Occipital lobe (tissue), 2 donors: ENCODE results near the gene MAB21L2. TPM values are rescaled to one million over a fixed set of nuclear protein-coding genes. Genes with fewer than 3 reads are reported as not detected.
"Not testable (repeated sequence)": the region's sequence is repeated elsewhere in the genome, so short reads cannot be mapped to it uniquely, and the experiment has no call there.

Experiments
- DNase-seq: peaks from one replicate; lab custom pipeline; 2025; lab: John Stamatoyannopoulos, UW
- total RNA-seq: library from RNA; depleted of rRNA; stranded (reverse); fragments of >200 nt; gene quantifications from one replicate; pipeline ENCODE4 v1.2.3, GENCODE V29; 2014

Gene MAB21L2
- not detected for total RNA-seq

DNA sequence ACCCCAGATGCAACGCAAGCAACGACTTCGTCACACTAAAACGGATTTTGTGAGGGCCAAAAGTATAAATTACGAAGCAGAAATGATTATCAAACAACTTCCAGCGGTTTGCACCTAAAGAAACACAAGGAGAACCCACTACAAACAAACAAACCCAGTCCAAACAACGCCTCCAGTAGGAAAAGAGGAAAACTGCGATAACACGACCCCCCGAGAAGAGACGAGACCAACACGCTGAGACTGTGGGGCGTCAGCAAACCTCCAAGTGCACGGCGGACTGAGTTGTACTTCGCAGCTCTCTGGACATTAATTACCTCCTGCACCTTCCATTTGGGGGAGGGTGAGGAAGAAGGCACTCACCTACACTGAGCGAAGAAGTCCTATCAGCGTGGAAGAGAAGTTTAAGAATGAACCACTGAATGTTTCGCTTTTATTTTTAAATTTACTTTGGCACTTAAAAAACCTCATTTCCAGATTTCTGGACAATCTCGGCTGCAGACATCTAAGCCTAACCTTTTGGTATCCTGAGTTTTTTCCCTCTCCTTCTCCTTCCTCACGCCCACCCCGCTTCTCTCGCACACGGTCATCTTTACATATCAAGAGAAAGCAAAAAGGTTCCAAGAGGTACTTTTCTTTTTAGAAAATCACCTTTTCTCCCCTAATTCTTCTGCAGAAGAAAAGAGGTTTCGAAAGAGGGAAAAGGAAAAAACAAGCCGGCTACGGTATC lies at the start of gene MAB21L2:
Gene MAB21L2 (plus strand): TSS at position 6 of the 727 bp plus-strand sequence. CDS start 879 bp downstream, outside the sequence.
- DNase-seq, result no peak

DNA sequence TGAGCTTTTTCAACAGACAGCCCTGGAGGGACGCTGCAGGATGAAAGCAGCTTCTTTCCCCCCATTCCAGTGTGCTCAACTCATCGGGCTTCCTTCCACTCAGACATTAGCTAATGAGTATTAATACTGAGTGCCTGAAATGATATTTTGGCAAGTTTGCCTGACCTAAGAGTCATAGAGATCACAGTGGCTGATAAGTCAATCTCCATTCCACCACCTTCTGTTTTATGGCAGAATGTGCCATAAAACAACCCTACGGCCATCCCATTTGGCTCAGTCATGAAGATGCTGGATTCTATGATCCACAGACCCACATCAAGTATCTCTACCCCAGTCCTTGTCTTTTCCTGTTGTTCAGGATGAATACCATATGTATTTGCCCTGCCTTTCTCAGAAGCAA lies 48.3 kb upstream of the MAB21L2 start:
- DNase-seq, result no peak

DNA sequence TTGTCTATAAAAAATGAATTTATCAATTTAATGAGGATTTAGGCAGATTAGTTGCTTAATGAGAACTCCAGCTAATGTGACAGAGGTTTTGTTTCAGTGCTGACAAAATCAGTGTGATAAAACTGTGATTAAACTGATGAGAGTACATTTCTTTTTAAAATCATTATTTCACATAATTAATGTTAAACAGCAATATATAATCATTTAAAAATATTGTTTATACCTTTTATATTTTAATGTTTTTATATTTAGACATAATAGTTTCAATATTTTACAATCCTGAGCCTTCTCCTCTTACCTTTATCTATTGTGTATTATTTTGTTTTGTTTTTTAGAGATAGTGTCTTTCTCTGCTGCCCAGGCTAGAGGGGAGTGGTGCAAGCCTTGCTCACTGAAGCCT lies 47.1 kb upstream of the MAB21L2 start:
- no peak for DNase-seq

DNA sequence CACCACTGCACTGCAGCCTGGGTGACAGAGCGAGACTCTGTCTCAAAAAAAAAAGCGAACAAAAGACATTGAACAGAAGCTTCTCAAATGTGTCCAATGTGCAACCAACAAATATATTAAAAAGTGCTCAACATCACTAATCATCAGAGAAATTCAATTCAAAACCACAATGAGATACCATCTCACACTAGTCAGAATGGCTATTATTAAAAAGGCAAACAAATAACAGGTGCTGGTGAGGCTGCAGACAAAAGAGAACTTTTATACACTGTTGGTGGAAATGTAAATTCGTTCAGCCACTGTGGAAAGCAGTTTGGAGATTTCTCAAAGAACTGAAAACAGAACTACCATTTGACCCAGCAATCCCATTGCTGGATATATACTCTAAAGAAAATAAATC lies 44.0 kb upstream of the MAB21L2 start:
- not testable (repeated sequence) for DNase-seq

DNA sequence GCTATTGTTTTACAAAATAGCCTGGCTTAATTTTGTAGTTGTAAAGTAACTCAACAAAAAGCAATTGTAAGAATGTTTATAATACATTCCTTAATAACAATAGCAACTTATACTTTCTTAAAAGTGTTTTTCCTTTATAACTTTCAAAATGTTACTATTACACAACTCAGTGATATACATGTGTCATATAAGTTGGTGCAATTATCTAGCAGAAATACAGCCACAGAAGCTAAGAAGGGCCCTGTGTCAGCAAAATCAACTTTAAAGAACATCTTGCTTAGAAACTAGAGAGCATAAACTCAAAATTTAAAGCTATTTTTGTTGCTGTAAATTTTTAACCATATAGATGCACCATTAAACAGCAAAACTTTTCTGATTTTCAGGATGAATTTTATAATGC lies 41.4 kb upstream of the MAB21L2 start:
- no peak for DNase-seq

DNA sequence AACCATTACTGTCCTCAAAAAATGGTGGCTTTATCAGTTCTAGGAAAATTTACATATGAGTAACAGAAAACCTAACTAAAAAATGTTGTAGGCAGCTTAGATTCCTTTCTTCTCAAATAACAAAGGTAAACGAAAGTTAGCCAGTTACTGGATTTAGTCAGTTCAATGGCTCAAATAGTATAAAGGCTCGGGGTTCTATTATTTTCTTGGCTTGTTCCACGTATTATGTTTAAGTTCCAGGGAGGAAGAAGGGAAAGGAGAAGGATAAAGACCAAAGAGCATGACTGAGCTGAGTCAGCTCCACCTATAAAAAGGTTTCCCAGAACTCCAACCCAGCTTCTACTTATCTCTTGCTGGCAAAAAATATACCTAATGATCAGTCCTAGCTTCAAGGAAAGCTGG lies 41.0 kb upstream of the MAB21L2 start:
- no peak for DNase-seq

DNA sequence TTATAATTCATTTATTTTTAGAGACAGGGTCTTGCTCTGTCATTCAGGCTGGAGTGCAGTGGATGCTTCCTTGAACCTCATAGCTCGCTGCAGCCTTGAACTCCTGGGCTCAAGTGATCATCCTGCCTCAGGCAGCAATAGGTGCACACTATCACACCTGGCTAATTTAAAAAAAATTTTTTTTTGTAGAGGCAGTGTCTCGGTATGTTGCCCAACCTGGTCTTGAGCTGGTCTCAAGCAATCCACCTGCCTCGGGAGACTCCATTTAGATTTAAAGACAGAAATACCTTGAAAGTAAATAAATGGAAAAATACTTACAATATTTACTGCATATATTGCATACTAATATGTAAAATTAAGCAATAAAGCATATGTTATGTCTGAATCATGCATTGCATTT lies 40.3 kb upstream of the MAB21L2 start:
- no peak for DNase-seq

DNA sequence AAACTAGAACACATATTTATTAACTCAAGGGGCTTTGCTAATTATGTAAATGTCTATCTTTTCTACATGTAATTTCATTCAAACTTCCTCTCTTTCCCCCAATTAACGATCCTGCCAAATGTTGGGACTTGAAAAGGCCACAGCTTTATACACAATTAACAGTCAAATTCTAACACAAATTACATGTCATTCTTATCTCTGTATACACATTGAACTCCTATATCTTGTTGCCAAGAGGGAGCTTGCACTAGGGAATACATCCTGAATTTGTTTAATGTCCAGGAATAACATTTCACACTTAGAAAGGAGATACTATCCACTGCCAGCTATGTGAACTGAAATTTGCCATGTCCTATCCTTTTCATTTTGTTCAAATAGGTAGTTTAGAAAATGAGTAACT lies 38.9 kb upstream of the MAB21L2 start:
- DNase-seq, result no peak

DNA sequence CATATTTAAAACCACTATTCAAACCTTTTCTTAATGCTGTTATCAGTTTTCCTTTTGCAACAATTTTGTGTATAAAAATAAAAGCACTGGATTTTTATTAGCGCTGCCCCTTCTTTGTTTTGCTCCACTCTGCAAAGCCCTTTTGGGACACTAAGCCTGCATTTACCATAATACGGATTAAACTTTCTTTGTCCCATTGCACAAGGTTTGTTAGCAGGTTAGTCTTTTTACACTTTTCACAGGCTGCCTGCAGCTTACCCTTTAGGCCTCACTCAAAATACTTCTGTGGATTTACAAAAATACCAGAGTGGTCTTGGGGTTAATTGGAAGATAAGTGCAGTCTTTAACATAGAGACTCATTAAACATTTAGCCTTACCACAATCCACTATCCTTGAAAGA lies 35.7 kb upstream of the MAB21L2 start:
- DNase-seq, result no peak

DNA sequence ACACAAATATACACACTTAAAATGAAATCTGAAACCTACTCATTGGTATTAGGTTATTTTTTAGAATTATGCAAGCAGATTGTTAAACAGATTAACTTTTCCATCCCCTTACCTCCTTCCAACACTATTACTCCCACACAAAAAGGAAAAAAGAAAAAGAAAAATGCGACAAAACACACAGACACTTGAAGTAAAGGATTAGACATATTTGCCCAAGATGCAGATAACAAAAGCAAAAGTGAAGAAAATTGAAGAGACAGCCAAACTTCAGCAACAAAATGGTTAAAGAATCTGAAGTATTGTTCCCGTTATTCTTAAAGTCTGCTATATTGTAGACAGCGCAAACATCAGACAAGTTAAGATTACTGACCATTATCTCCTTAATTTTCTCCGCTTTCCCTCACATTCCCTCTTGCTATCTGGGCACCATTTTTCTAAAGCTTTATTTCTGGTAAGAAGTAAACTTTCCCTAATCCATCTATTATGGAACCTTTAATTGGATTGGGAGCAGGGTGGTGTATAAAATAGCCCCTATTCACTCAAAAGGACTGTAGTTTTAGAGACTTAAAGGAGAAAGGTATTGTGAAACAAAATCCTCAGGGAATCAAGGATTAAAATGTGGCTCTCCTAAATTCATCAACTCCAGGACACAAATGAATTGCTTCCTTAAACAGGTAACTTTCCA lies 34.7 kb upstream of the MAB21L2 start:
- DNase-seq, result no peak

DNA sequence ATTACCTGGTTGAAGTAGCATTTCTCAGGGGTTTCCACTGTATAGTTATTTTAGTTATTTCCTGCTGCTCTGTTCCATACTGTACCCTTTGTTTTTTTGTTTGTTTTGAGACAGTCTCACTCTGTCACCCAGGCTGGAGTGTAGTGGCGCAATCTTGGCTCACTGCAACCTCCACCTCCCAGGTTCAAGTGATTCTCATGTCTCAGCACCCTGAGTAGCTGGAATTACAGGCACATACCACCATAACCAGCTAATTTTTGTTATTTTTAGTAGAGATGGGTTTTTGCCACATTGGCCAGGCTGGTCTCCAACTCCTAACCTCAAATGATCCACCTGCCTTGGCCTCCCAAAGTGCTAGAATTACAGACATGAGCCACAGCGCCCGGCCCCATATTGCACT lies 24.1 kb upstream of the MAB21L2 start:
- not testable (repeated sequence) for DNase-seq

DNA sequence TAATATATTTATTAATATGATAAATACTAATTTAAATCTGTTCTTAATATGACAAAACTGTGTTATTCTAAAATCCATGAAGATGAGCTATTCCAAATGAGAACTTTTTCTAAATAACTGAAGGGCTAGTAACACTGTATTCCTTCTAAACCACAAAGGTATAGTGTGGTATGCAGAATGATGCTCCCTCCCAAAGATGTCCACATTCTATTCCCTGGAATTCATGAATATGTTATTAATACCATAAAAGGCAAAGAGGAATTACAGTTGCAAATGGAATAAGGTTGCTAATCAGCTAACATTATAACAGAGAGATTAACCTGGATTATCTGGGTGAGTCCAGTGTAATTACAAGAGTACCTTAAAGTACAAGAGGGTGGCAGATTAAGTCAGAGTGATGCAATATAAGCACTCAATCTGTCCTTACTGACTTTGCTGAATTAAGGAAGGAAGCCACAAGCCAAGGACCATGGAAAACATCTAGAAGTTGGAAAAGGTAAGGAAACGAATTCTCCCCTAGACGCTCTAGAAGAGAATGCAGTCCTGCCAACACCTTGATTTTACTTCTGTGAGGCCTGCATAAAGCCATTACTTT lies 20.7 kb upstream of the MAB21L2 start:
- DNase-seq, result no peak

DNA sequence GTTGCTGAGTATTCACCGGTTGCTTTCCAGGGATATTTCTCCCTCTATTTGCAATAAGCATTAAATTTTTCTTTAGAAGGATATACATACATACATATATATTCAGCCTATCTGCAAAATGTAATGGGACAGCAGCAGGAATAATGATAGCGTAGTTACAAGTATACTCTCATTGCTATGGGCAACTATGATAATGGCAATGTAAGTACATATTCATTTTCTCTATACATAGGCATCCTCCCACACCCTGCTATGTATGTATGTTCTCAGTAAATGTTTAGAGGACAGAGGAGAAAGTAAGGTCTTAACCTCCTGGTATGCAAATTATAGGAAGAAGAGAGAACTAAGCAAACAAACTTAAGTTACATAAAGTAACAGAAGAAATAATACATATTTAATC lies 19.7 kb upstream of the MAB21L2 start:
- DNase-seq, result no peak

DNA sequence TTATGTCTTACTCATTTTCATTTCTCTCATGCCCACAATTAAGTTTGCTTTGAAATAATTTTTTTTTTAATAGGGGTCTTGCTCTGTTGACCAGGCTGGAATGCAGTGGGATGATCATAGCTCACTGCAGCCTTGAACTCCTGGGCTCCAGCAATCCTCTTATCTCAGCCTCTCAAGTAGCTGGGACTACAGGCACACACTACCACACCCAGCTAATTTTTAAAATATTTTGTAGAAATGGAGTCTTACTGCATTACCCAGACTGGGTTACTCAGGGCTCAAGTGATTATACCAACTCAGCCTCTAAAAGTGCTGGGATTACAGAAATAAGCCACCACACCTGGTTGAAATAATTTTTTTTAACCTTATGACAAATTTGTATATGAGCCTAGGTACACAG lies 19.2 kb upstream of the MAB21L2 start:
- no peak for DNase-seq

DNA sequence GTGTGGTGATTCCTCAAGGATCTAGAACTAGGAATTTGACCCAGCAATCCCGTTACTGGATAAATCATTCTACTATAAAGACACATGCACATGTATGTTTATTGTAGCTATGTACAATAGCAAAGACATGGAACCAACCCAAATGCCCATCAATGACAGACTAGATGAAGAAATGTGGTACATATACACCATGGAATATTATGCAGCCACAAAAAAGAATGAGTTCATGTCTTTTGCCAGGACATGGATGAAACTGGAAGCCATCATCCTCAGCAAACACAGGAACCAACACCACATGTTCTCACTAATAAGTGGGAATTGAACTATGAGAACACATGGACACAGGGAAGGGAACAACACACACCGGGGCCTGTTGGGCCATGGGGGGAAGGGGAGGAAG lies 17.0 kb upstream of the MAB21L2 start:
- not testable (repeated sequence) for DNase-seq

DNA sequence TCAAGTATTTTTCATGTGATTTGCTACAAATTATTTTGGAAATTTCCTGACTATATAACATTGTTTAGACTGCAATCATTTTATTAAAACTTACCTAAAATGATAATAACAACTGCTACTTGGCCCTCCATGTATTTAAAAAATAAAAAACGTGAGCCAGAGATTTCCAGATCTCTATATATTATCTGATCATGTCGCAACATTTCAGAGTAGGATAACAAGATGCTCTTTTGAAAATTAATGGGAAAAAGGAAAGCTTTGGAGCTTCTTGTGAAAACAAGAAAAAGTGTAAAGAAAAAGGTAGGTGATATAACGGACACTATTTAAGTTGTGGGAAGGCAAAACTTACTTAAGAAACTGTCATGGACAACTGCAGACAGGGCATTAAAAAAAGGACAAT lies 14.9 kb upstream of the MAB21L2 start:
- DNase-seq, result no peak

DNA sequence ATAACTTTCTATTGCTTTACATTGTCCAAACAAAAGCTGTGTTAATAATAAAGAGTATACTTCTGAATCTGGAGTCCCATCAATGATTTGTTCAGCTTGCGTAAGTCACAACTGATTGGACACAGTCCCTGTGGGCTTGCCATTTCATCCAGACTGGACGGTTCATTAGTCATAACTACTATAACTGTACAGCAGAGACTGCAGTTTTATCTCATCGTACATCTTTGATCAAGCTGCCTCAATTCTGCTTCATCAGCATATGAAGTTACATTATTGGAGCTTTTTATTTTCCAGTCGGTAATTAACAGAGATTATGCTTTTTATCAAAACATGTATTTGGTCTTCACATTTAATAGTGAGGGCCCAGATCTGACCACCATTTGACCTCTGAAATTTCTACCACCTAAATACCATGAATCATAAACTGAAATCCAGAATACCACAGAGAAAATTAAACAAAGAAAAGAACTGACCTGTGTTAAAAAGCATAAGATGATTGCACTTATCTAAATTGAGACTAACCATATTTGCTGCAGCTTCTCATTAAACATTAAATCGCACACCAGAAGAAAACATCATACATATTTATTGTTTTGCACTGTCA lies 12.5 kb upstream of the MAB21L2 start:
- DNase-seq, result no peak

DNA sequence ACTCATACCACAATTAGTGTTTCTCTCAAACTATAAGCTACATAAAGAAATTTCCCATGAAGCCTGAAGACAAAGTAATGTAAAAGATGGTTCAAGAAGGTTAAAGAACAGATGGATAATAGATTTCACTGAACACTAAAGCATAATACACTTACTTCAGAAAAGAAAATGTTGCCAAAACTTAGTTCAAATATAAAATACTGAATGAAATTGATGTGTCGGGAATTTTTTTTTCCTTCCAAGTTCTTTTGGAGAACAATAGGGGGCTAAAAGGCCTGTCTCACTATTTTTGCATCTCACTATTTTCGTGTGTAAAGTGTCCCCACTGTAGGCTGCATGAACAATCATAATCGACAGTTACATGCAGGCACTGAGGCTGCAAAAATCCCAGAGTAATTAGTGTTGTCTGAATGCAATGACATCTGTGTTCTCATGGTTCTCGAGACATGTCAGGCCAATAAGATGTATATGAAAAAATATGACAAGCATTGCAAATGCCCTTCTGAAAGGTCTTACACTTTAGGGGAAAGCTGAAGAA lies 11.9 kb upstream of the MAB21L2 start:
- DNase-seq, result no peak

DNA sequence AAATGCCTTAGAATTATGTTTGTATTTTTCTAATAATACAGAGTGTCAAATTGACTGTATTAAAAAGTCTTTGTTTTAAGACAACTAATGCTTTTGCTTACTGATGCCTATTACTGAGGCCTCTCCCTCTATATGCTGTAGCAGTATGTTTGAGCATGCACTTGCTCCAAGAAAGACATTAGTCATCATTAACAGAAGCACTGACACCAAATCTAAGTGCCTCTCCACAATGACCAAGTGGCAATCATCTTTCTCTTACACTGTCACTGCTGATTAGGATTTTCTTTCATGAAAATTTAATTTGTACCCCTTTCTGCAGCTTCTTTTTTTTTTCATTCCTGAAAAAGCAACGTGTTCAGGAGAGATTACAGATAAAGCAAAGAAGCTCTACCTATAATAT lies 11.1 kb upstream of the MAB21L2 start:
- no peak for DNase-seq

DNA sequence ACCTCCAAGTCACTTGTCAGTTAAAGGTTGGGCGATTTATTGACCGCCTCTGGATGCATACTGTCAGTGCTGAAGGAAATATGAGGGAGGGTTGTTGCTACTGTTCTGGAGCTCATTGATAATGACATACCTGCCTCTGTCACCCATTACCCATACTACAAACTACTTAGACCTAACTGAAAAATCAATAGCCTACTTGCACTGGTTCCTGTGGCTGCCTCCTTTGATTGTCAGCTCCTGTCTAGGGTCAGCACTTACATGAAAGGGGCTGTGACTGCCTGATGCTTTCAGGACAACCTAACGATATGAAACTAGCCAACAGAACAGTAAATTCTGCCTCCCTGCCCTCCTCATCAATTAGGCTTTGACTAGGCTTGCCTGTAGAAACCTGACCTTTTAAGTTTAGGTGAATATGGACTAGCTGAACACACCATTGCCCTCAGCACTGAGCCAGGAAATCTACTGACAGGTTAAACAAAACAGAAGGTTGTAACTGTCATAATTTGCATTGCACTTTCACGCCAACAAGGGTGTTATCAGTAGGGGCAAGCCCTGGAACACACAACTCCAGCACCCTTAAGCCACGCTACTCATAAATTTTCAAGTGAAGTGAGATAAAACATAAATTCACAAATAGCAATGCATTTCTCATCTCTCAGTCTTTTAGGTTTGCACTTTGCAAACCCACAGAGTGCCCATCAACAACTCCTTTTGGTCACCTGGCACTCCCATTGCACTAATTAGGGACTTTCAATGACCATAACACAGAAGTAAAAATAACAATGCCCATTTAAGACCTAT lies 9.0 kb upstream of the MAB21L2 start:
- DNase-seq, result no peak

DNA sequence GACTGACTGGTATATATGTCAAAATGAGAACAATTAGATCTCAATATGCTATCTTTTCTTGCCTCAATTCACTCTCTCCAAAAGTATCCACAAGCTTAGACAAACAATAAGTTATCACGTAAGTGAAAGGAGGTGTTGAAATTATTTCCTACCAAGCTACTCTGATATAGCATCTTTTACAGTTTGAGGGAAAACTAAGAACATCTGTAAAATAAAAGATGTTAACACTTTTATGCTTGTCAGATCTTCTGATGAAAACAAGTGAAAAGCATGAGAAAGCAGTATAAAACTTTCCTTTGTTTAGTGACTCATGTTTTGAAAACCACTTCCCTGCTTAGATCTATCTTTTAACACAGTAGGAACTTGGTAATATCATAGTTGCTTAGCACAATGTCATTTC lies 8.4 kb upstream of the MAB21L2 start:
- DNase-seq, result no peak
